PC-9 (cell line): ENCODE measurements around the gene ALDH4A1.
"Not testable (repeated sequence)": the region's sequence is repeated elsewhere in the genome, so short reads cannot be mapped to it uniquely, and the experiment has no call there.

Experiments
- CTCF ChIP-seq: fragments of 200-600 bp; sonication (generic); conservative IDR thresholded peaks from 2 replicates; pipeline ENCODE4 v1.6.1; 2017; ENCODE audit warnings: mixed run types, antibody characterized with exemption, mild to moderate bottlenecking, moderate library complexity
- EZH2 ChIP-seq: fragments of 200-600 bp; sonication (generic); IDR thresholded peaks from 2 replicates; pipeline ENCODE4 v1.8.0; 2017; ENCODE audit warnings: antibody characterized with exemption, low read depth

DNA sequence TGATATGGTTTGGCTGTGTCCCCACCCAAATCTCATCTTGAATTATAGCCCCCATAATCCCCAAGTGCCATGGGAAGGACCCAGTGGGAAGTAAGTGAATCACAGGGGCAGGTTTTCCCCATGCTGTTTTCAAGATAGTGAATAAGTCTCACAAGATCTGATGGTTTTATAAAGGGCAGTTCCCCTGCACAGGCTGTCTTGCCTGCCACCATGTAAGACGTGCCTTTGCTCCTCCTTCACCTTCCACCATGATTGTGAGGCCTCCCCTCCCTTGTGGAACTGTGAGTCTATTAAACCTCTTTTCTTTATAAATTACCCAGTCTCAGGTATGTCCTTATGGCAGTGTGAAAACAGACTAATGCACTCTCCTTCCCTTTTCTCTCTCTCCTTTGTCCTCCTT, 70.0 kb downstream of the ALDH4A1 start:
- not testable (repeated sequence) for TF ChIP-seq CTCF, EZH2
